GM18502 (cell line): ENCODE measurements around the gene LINC01488.

ENCODE experiments used
- ATAC-seq: cut with Tn5 transposase; IDR thresholded peaks from one replicate; pipeline ENCODE4 v1.9.1; 2021; ENCODE audit warnings: mild to moderate bottlenecking; ENCODE audit not compliant: unreplicated experiment, poor library complexity

Gene LINC01488

DNA sequence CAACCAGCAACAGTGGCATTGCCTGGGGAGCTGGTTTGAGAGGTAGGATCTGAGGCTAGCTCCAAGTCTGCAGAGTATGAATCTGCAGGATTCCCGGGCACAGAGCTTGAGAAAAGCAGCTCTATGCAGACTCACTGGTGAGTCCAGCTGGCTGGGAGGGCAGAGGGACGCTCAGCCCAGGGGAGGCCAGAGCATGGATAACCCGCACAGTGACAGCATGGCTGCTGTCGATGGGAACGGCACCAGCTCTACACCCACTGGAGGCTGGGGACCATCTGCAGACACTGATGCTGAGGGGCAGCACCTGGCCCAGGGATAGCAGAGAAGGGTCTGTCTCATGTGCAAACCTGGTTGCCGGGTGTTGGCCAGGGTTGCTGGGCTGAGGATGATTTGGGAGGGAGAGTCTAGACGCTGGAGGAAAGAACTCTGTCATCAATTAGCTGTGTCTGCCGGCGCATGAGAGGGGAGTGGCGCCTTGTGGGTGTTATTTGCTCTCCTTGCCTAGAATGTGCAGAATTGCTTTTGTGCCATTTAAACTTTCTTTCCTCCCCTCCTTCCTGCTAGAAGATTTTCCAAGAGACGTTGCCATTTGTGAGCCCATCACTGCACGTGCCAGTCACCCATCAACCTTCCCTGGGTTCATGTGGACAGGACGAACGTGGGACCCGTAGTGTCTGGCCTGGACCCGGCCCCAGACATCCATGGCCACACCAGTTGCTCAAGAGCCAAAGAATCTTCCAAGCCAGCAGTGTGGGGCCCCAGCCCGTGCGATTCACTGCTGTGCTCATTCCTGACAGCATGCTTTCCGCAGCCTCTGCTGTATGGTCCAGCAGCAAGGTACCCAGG is 19.1 kb upstream of the LINC01488 start:
- no peak for ATAC-seq

- no peak for ATAC-seq
Observed at GRCh38 chr11:69463181-69463994, 18.1 kb upstream of the LINC01488 start.

DNA sequence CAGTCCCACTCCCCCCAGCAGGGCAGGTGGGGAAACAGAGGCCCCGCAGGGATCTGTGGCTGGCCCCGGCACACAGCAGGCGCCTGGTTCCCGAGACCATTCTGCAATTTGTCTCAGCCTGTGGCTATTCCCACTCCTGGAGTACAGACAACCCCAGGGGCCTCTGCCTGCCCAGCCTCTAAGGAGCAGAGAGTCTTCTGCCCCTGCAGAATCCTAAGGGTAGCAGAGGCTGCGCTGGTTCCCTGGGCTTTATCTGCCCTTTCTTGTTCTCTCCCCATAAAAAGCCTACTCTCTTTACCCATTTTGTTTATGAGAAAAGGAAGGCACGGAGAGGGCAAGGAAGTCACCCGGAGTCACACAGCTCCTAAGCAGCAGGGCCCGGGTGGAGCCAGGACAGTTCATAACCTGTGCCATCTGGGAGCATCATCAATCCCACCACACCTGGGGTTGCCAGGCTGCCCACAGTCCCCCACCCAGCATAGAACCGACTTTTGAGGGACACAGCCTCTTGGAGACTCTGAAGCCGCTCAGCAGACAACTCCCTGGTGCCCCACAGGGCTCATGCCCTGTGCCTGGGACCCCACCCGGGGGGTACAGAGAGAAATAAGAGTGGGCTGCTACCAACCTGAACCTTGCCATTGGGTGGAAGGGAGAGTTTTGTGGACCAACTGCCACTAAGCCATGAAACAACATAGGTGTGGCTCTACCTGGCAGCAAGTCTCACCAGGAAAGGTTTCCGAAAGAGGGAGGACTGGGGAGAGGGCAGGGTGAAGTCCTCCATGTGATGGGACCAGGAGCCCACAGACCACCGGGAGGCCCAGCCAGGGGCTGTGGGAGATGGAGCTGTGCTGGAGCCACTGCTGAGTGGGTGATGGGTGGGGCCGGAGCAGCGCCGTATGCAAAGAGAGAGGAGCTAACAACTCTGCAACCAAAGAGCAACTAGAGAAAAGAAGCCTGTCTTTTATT is 17.2 kb upstream of the LINC01488 start:
- no peak for ATAC-seq

DNA sequence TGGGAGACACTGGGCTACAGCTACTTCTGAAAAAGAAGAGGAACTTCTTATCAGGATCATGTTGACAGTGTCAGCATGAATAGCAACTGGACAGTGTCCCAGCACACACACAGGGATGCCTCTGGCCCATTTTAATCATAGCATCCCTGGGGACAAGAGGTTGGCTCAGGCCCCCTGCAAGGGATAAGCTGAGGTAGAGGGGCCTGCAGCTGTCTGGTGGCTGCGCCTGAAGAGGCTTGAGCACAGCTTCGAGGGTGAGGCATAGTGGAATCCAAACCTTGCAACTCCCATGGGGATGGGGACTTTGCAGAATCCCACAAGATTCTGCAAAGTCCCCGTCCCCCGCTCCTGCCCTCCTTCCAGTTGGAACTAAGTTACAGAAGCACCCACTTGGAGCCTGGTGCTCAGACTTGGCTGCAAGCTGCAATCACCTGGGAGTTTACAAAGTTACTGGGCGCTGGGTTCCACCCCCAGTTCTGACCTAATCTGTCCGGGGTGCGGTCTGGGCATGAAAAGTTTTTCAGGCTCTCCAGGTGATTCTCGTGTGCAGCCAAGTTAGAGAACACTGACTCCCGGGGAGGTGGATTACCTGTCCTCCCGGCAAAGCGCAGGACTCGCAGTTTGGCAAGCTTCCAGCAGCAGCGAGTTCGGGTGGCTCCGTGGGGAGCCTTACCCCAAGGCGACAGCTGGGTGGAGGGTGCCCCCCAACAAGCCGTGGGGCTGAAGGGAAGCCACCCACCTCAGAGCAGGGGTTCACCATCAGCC is 16.0 kb upstream of the LINC01488 start:
- no peak for ATAC-seq

DNA sequence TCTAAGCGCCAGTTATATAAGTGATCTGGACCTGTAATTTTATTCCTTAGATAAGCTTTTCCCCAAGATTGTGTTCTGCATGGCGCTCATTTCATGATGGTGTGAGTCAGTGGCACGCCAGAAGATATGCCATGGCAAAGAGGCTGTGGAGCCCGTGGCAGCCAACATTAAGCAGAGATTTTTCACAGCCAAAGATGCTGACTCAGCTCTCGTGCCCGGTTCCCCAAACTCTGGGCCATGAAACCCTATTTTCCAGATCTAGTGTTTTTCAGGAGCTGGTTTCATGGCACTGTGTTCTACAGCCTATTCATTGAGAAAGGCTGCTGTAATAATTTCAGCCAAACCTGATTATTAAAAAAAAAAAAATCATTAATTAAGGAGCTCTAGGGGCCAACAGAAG is 15.4 kb upstream of the LINC01488 start:
- ATAC-seq, result no peak

- ATAC-seq, result no peak
Observed at GRCh38 chr11:69467196-69467595, 14.3 kb upstream of the LINC01488 start.

- no peak for ATAC-seq
Observed at GRCh38 chr11:69467646-69468045, 13.8 kb upstream of the LINC01488 start.

DNA sequence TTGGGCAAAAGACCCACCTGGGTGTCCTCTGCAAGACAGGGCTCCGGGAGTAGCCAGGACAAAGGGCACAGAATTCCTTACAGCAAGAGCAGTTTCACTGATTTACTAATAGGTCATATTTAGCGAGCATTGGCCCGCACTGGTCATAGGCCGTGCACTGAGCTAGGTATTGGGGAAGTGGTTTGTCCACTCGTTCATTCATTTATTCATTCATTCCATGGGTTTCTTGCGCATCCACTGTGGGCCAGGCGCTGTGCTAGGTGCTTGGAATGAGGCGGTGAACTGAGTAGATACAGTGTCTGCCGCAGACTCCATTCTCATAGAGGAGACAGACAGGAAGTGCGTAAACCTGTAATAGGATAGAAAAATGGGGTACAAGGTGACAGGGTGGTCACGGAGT is 13.2 kb upstream of the LINC01488 start:
- no peak for ATAC-seq

DNA sequence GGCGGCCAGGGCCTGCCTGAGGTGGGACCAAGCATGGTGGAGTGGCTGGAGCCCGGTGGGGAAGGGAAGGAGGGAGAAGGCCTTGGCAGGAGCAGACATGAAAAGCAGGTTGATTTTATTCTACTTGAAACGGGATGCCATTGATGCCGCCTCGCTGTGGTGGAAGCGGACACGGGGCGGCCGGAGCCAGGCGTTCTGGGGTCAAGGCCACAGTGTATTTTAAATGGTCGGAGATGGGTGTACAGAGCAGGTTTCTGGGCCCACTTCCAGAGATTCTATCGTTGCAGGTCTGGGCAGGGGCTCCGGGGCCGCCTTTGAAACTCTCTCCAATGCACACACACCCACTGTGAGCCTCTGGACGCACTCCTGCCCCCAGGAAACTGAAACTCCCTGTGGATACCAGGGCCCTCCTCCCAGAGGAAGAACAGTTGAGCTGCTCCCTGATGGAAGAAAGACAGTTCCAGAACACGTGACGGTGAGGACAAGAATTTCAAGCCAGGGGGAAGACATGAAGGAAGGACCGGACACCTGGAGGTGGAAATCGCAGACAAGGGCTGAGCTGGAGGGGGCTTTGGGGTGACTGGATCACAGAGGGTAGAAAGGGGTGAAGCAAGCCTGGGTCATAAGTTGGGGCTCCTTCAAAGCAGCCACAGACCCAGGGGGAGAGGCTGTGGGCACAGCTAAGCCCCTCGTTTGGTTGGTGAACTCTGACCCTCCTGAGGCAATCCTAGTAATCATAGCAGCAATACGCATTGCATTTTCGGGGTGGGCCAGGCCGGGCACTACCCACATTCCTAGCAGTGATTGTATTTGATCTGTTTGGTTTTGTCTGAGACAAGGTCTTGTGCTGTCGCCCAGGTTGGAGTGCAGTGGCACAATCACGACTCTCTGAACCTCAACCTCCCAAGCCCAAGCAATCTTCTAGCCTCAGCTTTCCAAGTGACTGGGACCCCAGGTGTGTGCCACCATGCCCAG is 12.3 kb upstream of the LINC01488 start:
- no peak for ATAC-seq

GRCh38 chr11:69470301-69470700 is 11.2 kb upstream of the LINC01488 start:
- ATAC-seq, result no peak

- ATAC-seq, result no peak
Observed at GRCh38 chr11:69470793-69471728, 10.4 kb upstream of the LINC01488 start.

DNA sequence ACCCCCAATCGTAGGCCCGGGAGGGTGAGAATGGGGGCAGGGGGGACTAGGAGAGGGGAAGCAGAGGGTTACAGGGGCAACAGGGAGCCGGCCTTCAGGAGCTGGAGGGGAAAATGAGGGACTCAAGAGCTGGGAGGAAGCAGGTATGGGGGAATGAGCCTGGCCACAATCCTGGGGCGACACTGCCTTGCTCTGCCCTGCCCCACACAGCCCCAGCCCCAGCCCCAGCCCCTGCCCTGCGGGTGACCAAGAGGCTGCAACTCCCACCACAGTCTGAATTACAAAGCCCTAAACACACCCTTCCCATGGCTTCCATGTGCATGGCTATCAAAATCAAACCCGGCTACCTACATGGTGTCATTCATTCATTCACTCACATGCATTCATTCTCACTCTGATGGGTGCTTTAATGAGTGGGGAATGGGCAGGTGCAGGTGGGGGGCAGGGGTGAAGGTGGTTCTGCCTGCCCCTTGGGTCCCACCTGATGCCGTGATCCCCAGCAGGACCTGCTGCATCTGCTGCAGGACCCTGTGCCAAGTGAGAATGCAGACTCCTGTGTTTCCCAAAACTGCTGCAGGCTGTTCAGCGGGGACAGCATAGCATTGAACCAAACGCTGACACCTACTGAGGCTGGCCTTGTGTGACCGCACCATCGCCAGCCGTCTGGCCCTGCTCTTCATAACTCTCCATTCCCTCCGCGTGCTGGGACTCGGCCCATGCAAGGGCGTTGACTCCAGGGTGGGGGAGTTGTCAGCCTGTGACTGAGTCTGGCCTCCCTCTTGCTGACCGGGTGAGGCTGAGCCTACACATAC is 9.5 kb upstream of the LINC01488 start:
- ATAC-seq, result no peak

GRCh38 chr11:69472541-69473275 is 8.8 kb upstream of the LINC01488 start:
- no peak for ATAC-seq

DNA sequence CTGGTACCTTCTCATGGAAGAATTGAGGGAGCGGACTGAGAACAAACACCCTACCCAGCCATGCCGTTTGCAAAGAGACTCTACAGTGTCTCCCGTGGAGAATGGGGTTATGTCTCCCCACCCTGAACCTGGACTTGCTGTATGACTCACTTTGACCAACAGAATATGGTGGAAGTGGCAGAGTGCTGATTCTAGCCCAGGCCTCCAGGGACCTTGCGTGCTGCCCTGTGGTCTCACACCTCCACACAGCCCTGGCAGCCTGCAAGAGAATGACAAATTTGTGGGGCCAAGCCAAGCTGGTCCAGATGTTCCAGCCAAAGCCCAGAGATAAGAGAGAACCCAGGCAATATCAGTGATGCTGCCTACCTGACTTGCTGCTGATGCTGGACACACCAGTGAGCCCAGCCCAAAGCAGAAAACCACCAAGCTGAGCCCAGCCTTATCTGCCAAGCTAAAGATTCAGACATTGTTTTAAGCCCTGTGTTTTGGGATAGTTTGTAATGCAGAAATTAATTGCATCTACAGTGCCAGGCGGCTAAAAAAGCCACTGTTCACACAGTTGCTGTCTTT is 8.1 kb upstream of the LINC01488 start:
- no peak for ATAC-seq

DNA sequence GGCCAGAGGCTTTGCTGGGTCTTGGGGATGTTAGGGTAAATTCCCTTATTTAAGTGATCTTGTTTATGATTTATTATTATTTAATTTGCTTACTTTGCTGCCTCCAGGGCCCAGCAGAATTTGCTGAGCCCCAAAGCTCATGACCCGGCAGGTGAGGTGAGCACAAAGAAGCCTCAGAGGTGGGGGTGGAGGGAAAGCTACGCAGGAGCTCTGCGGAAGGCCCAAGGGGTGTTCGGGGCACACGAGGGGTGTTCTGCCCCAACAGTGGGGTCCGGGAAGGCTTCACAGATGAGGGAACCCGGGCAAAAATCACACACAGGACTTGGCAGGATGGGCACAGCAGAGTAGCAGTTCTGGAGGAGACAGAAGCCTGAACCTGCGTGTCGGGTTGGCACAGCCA is 6.7 kb upstream of the LINC01488 start:
- no peak for ATAC-seq
